Breast epithelium (tissue), 3 donors: Measurements from ENCODE around the gene ARHGAP9.

ENCODE experiments used
- POLR2A ChIP-seq: fragments of 450-650 bp; IDR thresholded peaks from one replicate; pipeline ENCODE4 v1.6.1; 2016; ENCODE audit warnings: antibody characterized with exemption, mild to moderate bottlenecking, moderate library complexity
- POLR2AphosphoS5 ChIP-seq, 3 donors: sonication (generic); formaldehyde crosslinking; IDR thresholded peaks; one replicate each; pipeline ENCODE4 v1.6.1; 2017; ENCODE audit warnings: antibody characterized with exemption in 3 of 3
- TF ChIP-seq, protein P1 (sequence below), 3 donors: fragments of 450-650 bp; IDR thresholded peaks; one replicate each; pipeline ENCODE4 v1.5.1; 2016 to 2017; ENCODE audit warnings: antibody characterized with exemption in 3 of 3, mild to moderate bottlenecking in 3 of 3, moderate library complexity in 3 of 3

DNA sequence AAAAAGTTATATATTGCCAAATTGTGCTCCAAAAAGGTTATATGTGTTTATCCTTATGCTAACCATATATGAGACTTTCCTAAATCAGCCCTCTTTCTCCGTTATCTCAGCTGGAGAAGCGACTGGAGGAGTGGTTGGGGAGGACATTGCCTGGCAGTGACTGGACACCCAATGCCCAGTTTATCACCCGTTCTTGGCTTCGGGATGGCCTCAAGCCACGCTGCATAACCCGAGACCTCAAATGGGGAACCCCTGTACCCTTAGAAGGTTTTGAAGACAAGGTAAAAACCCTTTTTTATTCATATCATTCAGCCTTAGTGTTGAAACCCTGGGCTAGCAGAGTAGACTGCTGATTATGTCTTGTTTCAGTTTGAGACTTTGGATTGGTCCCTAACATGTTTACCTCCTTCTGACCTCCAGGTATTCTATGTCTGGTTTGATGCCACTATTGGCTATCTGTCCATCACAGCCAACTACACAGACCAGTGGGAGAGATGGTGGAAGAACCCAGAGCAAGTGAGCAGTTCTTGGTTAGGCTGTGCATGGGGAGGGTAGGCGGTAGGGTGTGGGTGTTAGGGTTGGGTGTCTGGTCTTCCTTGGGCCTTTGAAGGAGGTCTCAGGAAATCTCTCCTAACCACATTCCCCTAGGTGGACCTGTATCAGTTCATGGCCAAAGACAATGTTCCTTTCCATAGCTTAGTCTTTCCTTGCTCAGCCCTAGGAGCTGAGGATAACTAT lies 32.1 kb upstream of the ARHGAP9 start:
- TF ChIP-seq POLR2AphosphoS5 (IDR thresholded peaks at IDR 0.05) = no peak
- no peak for TF ChIP-seq POLR2A
- TF ChIP-seq, protein P1, sequence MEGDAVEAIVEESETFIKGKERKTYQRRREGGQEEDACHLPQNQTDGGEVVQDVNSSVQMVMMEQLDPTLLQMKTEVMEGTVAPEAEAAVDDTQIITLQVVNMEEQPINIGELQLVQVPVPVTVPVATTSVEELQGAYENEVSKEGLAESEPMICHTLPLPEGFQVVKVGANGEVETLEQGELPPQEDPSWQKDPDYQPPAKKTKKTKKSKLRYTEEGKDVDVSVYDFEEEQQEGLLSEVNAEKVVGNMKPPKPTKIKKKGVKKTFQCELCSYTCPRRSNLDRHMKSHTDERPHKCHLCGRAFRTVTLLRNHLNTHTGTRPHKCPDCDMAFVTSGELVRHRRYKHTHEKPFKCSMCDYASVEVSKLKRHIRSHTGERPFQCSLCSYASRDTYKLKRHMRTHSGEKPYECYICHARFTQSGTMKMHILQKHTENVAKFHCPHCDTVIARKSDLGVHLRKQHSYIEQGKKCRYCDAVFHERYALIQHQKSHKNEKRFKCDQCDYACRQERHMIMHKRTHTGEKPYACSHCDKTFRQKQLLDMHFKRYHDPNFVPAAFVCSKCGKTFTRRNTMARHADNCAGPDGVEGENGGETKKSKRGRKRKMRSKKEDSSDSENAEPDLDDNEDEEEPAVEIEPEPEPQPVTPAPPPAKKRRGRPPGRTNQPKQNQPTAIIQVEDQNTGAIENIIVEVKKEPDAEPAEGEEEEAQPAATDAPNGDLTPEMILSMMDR (IDR thresholded peaks at IDR 0.05) = no peak
